ENCODE data around the gene CHRNB1. TPM values are rescaled to one million over a fixed set of nuclear protein-coding genes. Genes with fewer than 3 reads are reported as not detected.

CHRNB1 gene
- total RNA-seq, 1 donor from 2014 or later: 21.3 TPM

- DNase-seq (ENCODE audit: low read depth): no peak
- H3K4me3 ChIP-seq (ENCODE audit: low read depth, low read length): peak overlapping the region; percentile 75
- TF ChIP-seq CTCF (conservative IDR thresholded peaks at IDR 0.05; ENCODE audit: low read depth, low read length): no peak
Measured at GRCh38 chr17:7437950-7438614, 6.8 kb upstream of the CHRNB1 start.

- H3K4me3 ChIP-seq (ENCODE audit: low read depth, low read length): peak overlapping the region; percentile 75
- no peak for DNase-seq (ENCODE audit: low read depth)
- TF ChIP-seq CTCF (conservative IDR thresholded peaks at IDR 0.05; ENCODE audit: low read depth, low read length): no peak
Measured at GRCh38 chr17:7438656-7439460, 6.0 kb upstream of the CHRNB1 start.

- TF ChIP-seq CTCF (conservative IDR thresholded peaks at IDR 0.05; ENCODE audit: low read depth, low read length): no peak
- DNase-seq (ENCODE audit: low read depth): no peak
- H3K4me3 ChIP-seq (ENCODE audit: low read depth, low read length): peak within 1 kb of the TSS; percentile 75
Measured at GRCh38 chr17:7439462-7440112, 5.3 kb upstream of the CHRNB1 start, which contains the start of gene FGF11. Gene FGF11, plus strand, starts transcription at chr17:7439512. Its CDS starts 109 bp downstream, at chr17:7439621.

GRCh38 chr17:7440113-7440833 is 4.6 kb upstream of the CHRNB1 start:
- no peak for TF ChIP-seq CTCF (conservative IDR thresholded peaks at IDR 0.05; ENCODE audit: low read depth, low read length)
- peak overlapping the region; percentile 75 for H3K4me3 ChIP-seq (ENCODE audit: low read depth, low read length)
- DNase-seq (ENCODE audit: low read depth): no peak

- TF ChIP-seq CTCF (conservative IDR thresholded peaks at IDR 0.05; ENCODE audit: low read depth, low read length): no peak
- no peak for DNase-seq (ENCODE audit: low read depth)
- peak overlapping the region; percentile 75 for H3K4me3 ChIP-seq (ENCODE audit: low read depth, low read length)
Measured at GRCh38 chr17:7440834-7441195, 4.0 kb upstream of the CHRNB1 start.

GRCh38 chr17:7441266-7441665 is 3.6 kb upstream of the CHRNB1 start:
- no peak for DNase-seq (ENCODE audit: low read depth)
- no peak for TF ChIP-seq CTCF (conservative IDR thresholded peaks at IDR 0.05; ENCODE audit: low read depth, low read length)

More at GRCh38 chr17:7441266-7441665, 3.6 kb upstream of the CHRNB1 start:
- no peak overlapping the region for H3K4me3 ChIP-seq (ENCODE audit: low read depth, low read length)

All from epithelial cell of proximal tubule (primary cell).